Endothelial cell of umbilical vein (primary cell): ENCODE measurements around the gene TBC1D23. TPM values are rescaled to one million over a fixed set of nuclear protein-coding genes. Genes with fewer than 3 reads are reported as not detected.

ENCODE experiments used
- BruUV-seq: library from RNA; stranded (reverse); fragments of 400-500 nt; replicated peaks from 2 replicates; lab custom pipeline; 2021; lab: Mats Ljungman, UMichigan
- CTCF ChIA-PET: fragments of 300-600, 350-600 bp; sonication (Branson Sonifier 250); formaldehyde crosslinking; loops from one replicate; lab custom pipeline; 2021; ENCODE audit warnings: antibody characterized with exemption, inconsistent platforms; lab: Charles Lee
- POLR2A ChIA-PET: fragments of 300-600, 350-600 bp; sonication (Branson Sonifier 250); formaldehyde crosslinking; loops from one replicate; lab custom pipeline; 2021; ENCODE audit warnings: antibody characterized with exemption, inconsistent platforms; lab: Charles Lee
- DNase-seq: peaks from one replicate; pipeline ENCODE4 v3.0.0-alpha.2; 2011; ENCODE audit warnings: low read depth, low spot score
- FAIRE-seq: peaks from 2 replicates; lab custom pipeline; 2011; peaks lifted over from hg19 to GRCh38; lab: Jason Lieb, UNC
- H2AFZ ChIP-seq: 2 replicates; pipeline ENCODE4 v1.6.0; 2012; ENCODE audit warnings: low read depth, low read length, control low read depth, inconsistent platforms
- H3K27ac ChIP-seq: 2 replicates; pipeline ENCODE4 v1.5.1; 2011; ENCODE audit warnings: low read depth, mild to moderate bottlenecking, control low read depth, low read length, moderate library complexity; ENCODE audit not compliant: insufficient read depth
- H3K27me3 ChIP-seq, 2 experiments: 2 replicates each; pipeline versions ENCODE4 v1.6.0 to v1.6.1; 2011; ENCODE audit warnings: low read length in 2 of 2, mixed read lengths in 1 of 2; ENCODE audit not compliant: control insufficient read depth in 2 of 2, insufficient read depth in 2 of 2
- H3K36me3 ChIP-seq, 2 experiments: 2 replicates in 1 of 2; 3 replicates in 1 of 2; pipeline ENCODE4 v1.5.1; 2011; ENCODE audit warnings: low read length in 2 of 2, mild to moderate bottlenecking in 1 of 2, moderate library complexity in 1 of 2; ENCODE audit not compliant: control insufficient read depth in 2 of 2, insufficient read depth in 2 of 2; ENCODE audit errors: extremely low read depth in 1 of 2
- H3K4me1 ChIP-seq: 3 replicates; pipeline ENCODE4 v1.5.1; 2011; ENCODE audit warnings: mild to moderate bottlenecking, low read length; ENCODE audit not compliant: control insufficient read depth, insufficient read depth; ENCODE audit errors: extremely low read depth
- H3K4me2 ChIP-seq: 2 replicates; pipeline ENCODE4 v1.6.1; 2011; ENCODE audit warnings: low read length, control low read depth, mixed read lengths; ENCODE audit not compliant: insufficient read depth
- H3K4me3 ChIP-seq, 3 experiments: fragments of 200-600 bp in 1 of 3; sonication (generic), shearing (Covaris generic) in 1 of 3; replicated peaks in 1 of 3; 2 replicates each; pipeline ENCODE4 v1.5.1; 2011 to 2016; ENCODE audit warnings: control low read depth in 3 of 3, low read length in 3 of 3, mild to moderate bottlenecking in 2 of 3, inconsistent platforms in 1 of 3, low read depth in 1 of 3, moderate library complexity in 1 of 3; ENCODE audit not compliant: insufficient read depth in 1 of 3
- H3K79me2 ChIP-seq: 2 replicates; pipeline ENCODE4 v1.6.0; 2012; ENCODE audit warnings: low read length, inconsistent platforms; ENCODE audit not compliant: control insufficient read depth, insufficient read depth
- H3K9ac ChIP-seq: replicated peaks from 2 replicates; pipeline ENCODE3; 2011; ENCODE audit warnings: low read length, control low read depth; ENCODE audit not compliant: insufficient read depth; ENCODE audit errors: extremely low read depth
- H3K9me1 ChIP-seq: replicated peaks from 3 replicates; pipeline ENCODE4 v1.6.0; 2011; ENCODE audit warnings: mild to moderate bottlenecking, low read length; ENCODE audit not compliant: control insufficient read depth, insufficient read depth; ENCODE audit errors: extremely low read depth
- H3K9me3 ChIP-seq: replicated peaks from 2 replicates; pipeline ENCODE4 v1.5.1; 2012; ENCODE audit warnings: low read length, inconsistent platforms; ENCODE audit not compliant: control insufficient read depth, insufficient read depth
- H4K20me1 ChIP-seq: replicated peaks from 2 replicates; pipeline ENCODE3; 2011; ENCODE audit warnings: mild to moderate bottlenecking, low read length; ENCODE audit not compliant: control insufficient read depth, insufficient read depth; ENCODE audit errors: extremely low read depth
- EZH2 ChIP-seq: IDR thresholded peaks from 2 replicates; pipeline ENCODE4 v1.6.1; 2012; ENCODE audit warnings: borderline replicate concordance, low read depth, mild to moderate bottlenecking, moderate library complexity, low read length, inconsistent platforms; ENCODE audit not compliant: severe bottlenecking
- FOS ChIP-seq: IDR thresholded peaks from 2 replicates; pipeline ENCODE4 v1.6.1; 2011; ENCODE audit warnings: mild to moderate bottlenecking, low read length, moderate library complexity, borderline replicate concordance; ENCODE audit not compliant: insufficient read depth
- GATA2 ChIP-seq: IDR thresholded peaks from 2 replicates; pipeline ENCODE4 v1.7.0; 2011; ENCODE audit warnings: low read depth, mild to moderate bottlenecking, moderate library complexity, mixed read lengths, low read length; ENCODE audit not compliant: insufficient read length, insufficient read depth
- JUN ChIP-seq: IDR thresholded peaks from 2 replicates; pipeline ENCODE4 v1.6.1; 2011; ENCODE audit warnings: borderline replicate concordance, low read depth; ENCODE audit not compliant: insufficient read length, insufficient read depth
- MYC ChIP-seq: IDR thresholded peaks from one replicate; pipeline ENCODE4 v1.6.1; 2011; ENCODE audit warnings: mild to moderate bottlenecking, low read depth, low read length
- POLR2A ChIP-seq: IDR thresholded peaks from 2 replicates; pipeline ENCODE4 v1.6.1; 2012; ENCODE audit warnings: low read depth, mild to moderate bottlenecking, control low read depth, low read length
- POLR2AphosphoS5 ChIP-seq: IDR thresholded peaks from 2 replicates; pipeline ENCODE4 v1.6.1; 2012; ENCODE audit warnings: low read depth, mild to moderate bottlenecking, control low read depth, low read length, moderate library complexity; ENCODE audit not compliant: insufficient read depth
- dilution Hi-C: fragments of 300-500 bp; cut with MboI; formaldehyde crosslinking; loops from one replicate; pipeline ENCODE4 v1.15.0; 2019; ENCODE audit warnings: low sequenced_read_pairs; ENCODE audit not compliant: extremely low pct_ligation_motif_present
- intact Hi-C: fragments of 100-400 bp; cut with micrococcal nuclease; formaldehyde crosslinking; loops from one replicate; pipeline ENCODE4 v1.10.0; 2022
- polyA plus RNA-seq, 4 experiments: library from polyadenylated mRNA; depleted of rRNA in 3 of 4; stranded (reverse) in 3 of 4; unstranded in 1 of 4; fragments of >200 nt; gene quantifications; 2 replicates each; pipeline versions ENCODE4 v1.2.1 to v1.2.3, GENCODE V29; 2011 to 2012; ENCODE audit warnings: missing spikeins in 1 of 4
- total RNA-seq: library from RNA; stranded (reverse); gene quantifications from 2 replicates; pipeline ENCODE4 v1.2.3, GENCODE V29; 2021
- TF ChIP-seq, protein P1 (sequence below), 2 donors: IDR thresholded peaks; 1 replicate in 1 of 2; 2 replicates in 1 of 2; pipeline ENCODE4 v1.5.1; 2011; ENCODE audit warnings: low read length in 2 of 2, mild to moderate bottlenecking in 2 of 2, moderate library complexity in 2 of 2, control low read depth in 1 of 2, inconsistent platforms in 1 of 2, low read depth in 1 of 2; ENCODE audit not compliant: insufficient read depth in 1 of 2; ENCODE audit errors: extremely low read depth in 1 of 2
- TF ChIP-seq, protein P2 (sequence below): IDR thresholded peaks from 2 replicates; pipeline ENCODE4 v1.6.1; 2011; ENCODE audit not compliant: insufficient read depth, insufficient read length

TBC1D23 gene
- total and polyA plus RNA-seq, 2 donors (not counting 3 experiments of a cell fraction or from before 2014, with no cell fraction given) = 10.3 to 34.8 TPM

GRCh38 chr3:100245136-100245535, 15.7 kb upstream of the TBC1D23 start:
- Histone ChIP-seq H3K27ac (no peak overlapping the region), H4K20me1 (no peaks in the 10 kb centered on the region), H3K9me1 (no peaks in the 10 kb centered on the region), H3K9me3 (no peaks in the 10 kb centered on the region), H3K36me3 (no peaks in the 10 kb centered on the region), H3K4me3 (no peak overlapping the region), H2AFZ (no peak overlapping the region), H3K79me2 (no peaks in the 10 kb centered on the region), H3K27me3 (no peaks in the 10 kb centered on the region), H3K9ac (no peak overlapping the region), H3K4me2 (no peak overlapping the region), H3K4me1 (no peaks in the 10 kb centered on the region)
- ChIA-PET CTCF (interaction anchor here (1.4 kb wide), 1 partner anchor 402 kb away, joined by 6 read pairs; no protein-coding TSS in a partner anchor), POLR2A (no interaction called here)
- FAIRE-seq (peak; percentile 42), DNase-seq (no peak)
- dilution Hi-C loops = no loop called here
- BruUV-seq = no TSS peak
- TF ChIP-seq JUN (no peak), POLR2AphosphoS5 (no peak), EZH2 (no peak), POLR2A (no peak), GATA2 (no peak), MYC (no peak), FOS (no peak)
- TF ChIP-seq, protein P1, sequence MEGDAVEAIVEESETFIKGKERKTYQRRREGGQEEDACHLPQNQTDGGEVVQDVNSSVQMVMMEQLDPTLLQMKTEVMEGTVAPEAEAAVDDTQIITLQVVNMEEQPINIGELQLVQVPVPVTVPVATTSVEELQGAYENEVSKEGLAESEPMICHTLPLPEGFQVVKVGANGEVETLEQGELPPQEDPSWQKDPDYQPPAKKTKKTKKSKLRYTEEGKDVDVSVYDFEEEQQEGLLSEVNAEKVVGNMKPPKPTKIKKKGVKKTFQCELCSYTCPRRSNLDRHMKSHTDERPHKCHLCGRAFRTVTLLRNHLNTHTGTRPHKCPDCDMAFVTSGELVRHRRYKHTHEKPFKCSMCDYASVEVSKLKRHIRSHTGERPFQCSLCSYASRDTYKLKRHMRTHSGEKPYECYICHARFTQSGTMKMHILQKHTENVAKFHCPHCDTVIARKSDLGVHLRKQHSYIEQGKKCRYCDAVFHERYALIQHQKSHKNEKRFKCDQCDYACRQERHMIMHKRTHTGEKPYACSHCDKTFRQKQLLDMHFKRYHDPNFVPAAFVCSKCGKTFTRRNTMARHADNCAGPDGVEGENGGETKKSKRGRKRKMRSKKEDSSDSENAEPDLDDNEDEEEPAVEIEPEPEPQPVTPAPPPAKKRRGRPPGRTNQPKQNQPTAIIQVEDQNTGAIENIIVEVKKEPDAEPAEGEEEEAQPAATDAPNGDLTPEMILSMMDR (IDR thresholded peaks at IDR 0.05; ENCODE audit: extremely low read depth in 1 of 2, insufficient read depth in 1 of 2, low read depth in 1 of 2, low read length in 2 of 2) = no peak
- TF ChIP-seq, protein P2, sequence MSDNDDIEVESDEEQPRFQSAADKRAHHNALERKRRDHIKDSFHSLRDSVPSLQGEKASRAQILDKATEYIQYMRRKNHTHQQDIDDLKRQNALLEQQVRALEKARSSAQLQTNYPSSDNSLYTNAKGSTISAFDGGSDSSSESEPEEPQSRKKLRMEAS = no peak
- intact Hi-C loops = no loop called here
